B cell (primary cell): Measurements from ENCODE around the gene NFASC.

Experiments used
- EZH2 ChIP-seq: IDR thresholded peaks from 2 replicates; pipeline ENCODE4 v1.6.1; 2012; ENCODE audit warnings: borderline replicate concordance, low read depth, mild to moderate bottlenecking, moderate library complexity, low read length; ENCODE audit not compliant: insufficient read depth, poor library complexity, severe bottlenecking
- TF ChIP-seq, protein P1 (sequence below): fragments of 200-600 bp; IDR thresholded peaks from one replicate; pipeline ENCODE4 v1.8.0; 2022; ENCODE audit warnings: antibody characterized with exemption, mild to moderate bottlenecking

DNA sequence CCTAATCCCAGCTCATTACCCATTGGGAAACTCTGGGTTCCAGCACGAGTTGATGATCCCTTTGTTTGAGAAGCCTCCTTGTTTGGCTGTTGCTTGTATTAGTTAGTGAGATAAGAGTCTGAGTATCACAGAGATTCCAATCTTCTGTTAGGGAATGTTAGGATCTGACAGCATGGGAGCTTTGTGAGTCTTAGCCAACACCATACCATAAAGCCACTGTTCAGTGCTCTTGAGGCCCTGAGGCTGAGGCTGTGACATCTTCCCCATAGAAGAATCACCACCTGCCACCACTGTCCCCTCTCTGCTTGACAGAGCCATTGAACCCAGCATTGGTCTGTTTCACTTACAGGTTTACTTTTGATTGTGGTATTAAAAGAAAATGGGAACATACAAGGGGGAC lies 29.3 kb upstream of the NFASC start:
- TF ChIP-seq, protein P1, sequence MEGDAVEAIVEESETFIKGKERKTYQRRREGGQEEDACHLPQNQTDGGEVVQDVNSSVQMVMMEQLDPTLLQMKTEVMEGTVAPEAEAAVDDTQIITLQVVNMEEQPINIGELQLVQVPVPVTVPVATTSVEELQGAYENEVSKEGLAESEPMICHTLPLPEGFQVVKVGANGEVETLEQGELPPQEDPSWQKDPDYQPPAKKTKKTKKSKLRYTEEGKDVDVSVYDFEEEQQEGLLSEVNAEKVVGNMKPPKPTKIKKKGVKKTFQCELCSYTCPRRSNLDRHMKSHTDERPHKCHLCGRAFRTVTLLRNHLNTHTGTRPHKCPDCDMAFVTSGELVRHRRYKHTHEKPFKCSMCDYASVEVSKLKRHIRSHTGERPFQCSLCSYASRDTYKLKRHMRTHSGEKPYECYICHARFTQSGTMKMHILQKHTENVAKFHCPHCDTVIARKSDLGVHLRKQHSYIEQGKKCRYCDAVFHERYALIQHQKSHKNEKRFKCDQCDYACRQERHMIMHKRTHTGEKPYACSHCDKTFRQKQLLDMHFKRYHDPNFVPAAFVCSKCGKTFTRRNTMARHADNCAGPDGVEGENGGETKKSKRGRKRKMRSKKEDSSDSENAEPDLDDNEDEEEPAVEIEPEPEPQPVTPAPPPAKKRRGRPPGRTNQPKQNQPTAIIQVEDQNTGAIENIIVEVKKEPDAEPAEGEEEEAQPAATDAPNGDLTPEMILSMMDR: no peak
- TF ChIP-seq EZH2: no peak
